ENCODE results near the gene ZNF431.

DNA sequence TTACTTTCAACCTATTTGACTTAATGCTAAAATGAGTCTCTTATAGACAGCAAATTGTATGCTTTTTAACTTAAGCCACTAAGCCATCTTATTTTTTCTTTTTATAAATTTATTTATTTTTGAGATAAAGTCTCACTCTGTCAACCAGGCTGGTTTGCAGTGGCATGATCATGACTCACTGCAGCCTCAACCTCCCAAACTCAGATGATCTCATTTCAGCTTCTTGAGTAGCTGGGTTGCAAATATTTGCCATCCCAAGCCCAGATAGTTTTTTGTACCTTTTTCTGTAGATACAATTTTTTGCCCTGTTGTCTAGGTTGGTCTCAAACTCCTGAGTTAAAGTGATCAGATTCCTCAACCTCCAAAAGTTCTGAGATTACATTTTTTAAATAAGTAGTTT, 32.7 kb upstream of the ZNF431 start:
- TF ChIP-seq, protein P1, sequence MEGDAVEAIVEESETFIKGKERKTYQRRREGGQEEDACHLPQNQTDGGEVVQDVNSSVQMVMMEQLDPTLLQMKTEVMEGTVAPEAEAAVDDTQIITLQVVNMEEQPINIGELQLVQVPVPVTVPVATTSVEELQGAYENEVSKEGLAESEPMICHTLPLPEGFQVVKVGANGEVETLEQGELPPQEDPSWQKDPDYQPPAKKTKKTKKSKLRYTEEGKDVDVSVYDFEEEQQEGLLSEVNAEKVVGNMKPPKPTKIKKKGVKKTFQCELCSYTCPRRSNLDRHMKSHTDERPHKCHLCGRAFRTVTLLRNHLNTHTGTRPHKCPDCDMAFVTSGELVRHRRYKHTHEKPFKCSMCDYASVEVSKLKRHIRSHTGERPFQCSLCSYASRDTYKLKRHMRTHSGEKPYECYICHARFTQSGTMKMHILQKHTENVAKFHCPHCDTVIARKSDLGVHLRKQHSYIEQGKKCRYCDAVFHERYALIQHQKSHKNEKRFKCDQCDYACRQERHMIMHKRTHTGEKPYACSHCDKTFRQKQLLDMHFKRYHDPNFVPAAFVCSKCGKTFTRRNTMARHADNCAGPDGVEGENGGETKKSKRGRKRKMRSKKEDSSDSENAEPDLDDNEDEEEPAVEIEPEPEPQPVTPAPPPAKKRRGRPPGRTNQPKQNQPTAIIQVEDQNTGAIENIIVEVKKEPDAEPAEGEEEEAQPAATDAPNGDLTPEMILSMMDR (conservative IDR thresholded peaks at IDR 0.05; ENCODE audit: low read depth, low read length), result no peak
- no peak for TF ChIP-seq EZH2phosphoT487 (IDR thresholded peaks at IDR 0.05; ENCODE audit: borderline replicate concordance, low read length)

Measured in PC-3 (cell line).